Ovary (tissue), 9 donors: ENCODE measurements around the gene B2M. TPM values are rescaled to one million over a fixed set of nuclear protein-coding genes. Genes with fewer than 3 reads are reported as not detected.
"Not testable (repeated sequence)": the region's sequence is repeated elsewhere in the genome, so short reads cannot be mapped to it uniquely, and the experiment has no call there.

Experiments used
- DNase-seq, 5 donors: peaks; one replicate each; pipeline ENCODE4 v3.0.0-alpha.2; 2019 to 2020
- H3K27ac ChIP-seq, 2 donors: fragments of 200-600 bp; one replicate each; pipeline versions ENCODE4 v1.5.1 to v1.8.0; 2019 to 2022
- H3K27me3 ChIP-seq: fragments of 200-600 bp; one replicate; pipeline ENCODE4 v1.8.0; 2022
- H3K36me3 ChIP-seq: fragments of 200-600 bp; sonication (generic); one replicate; pipeline ENCODE4 v1.5.1; 2019
- H3K4me1 ChIP-seq: one replicate; pipeline ENCODE4 v1.8.1; 2013; ENCODE audit warnings: mild to moderate bottlenecking, moderate library complexity; ENCODE audit not compliant: insufficient read depth
- H3K4me3 ChIP-seq: fragments of 200-600 bp; sonication (generic); one replicate; pipeline ENCODE4 v1.5.1; 2017
- H3K9me3 ChIP-seq, 2 donors: fragments of 200-600 bp in 1 of 2; sonication (generic) in 1 of 2; one replicate each; pipeline versions ENCODE4 v1.5.1 to v1.8.1; 2013 to 2019; ENCODE audit warnings: mild to moderate bottlenecking in 1 of 2, moderate library complexity in 1 of 2
- CTCF ChIP-seq, 3 donors: fragments of 450-650 bp in 2 of 3; fragments of 200-600 bp in 1 of 3; IDR thresholded peaks; one replicate each; pipeline versions ENCODE4 v1.5.1 to v1.8.0; 2016 to 2022; ENCODE audit warnings: antibody characterized with exemption in 3 of 3, mild to moderate bottlenecking in 1 of 3
- EP300 ChIP-seq: sonication (generic); formaldehyde crosslinking; IDR thresholded peaks from one replicate; pipeline ENCODE4 v1.6.1; 2017; ENCODE audit warnings: antibody characterized with exemption
- POLR2A ChIP-seq: fragments of 450-650 bp; IDR thresholded peaks from one replicate; pipeline ENCODE4 v1.6.1; 2017; ENCODE audit warnings: antibody characterized with exemption, mild to moderate bottlenecking, moderate library complexity
- WGBS, 3 donors: extraction: QIAGEN DNeasy Blood & Tissue Kit in 1 of 3; methylation state at CpG; one replicate each; pipeline versions ENCODE4 v1.1.5 to v1.1.7; 2013 to 2017; 5-methylcytosine and 5-hydroxymethylcytosine counted together
- intact Hi-C, 4 donors: fragments of 100-400 bp; cut with DNase I; formaldehyde crosslinking; loops; one replicate each; pipeline versions ENCODE4 v1.11.0 to v1.15.1; 2022 to 2023
- polyA plus RNA-seq, 2 donors: library from polyadenylated mRNA; stranded (reverse); fragments of 200-250 nt in 1 of 2; fragments of 350-450 nt in 1 of 2; fragmentation: Illumina TruSeq in 1 of 2; extraction: RNeasy Lipid Tissue Mini Kit (QIAGEN cat#74804) in 1 of 2; gene quantifications; one replicate each; pipeline ENCODE4 v1.2.3, GENCODE V29; 2013 to 2014
- total RNA-seq, 7 donors: library from RNA; depleted of rRNA in 2 of 7; stranded (reverse); fragments of >200 nt in 2 of 7; fragmentation: NEBNext Ultra II Directional in 3 of 7; extraction: Animal tissue kit (Norgen Biotek cat#: 25700) in 3 of 7; gene quantifications; one replicate each; pipeline versions ENCODE4 v1.1.0 to v1.2.4, GENCODE V29; 2016 to 2023
- donor health status: DM: no; HTN: no; CAD: no; lungs with moderate emphysema.
- donor health status: DM: no; HTN: no; CAD: no.
- donor health status: Bipolar disorder and iron deficiency.
- donor health status: DM: yes; HTN: yes; CAD: no.
- donor health status: DM: no; HTN: no; CAD: no.
- donor health status: DM: yes; HTN: yes; CAD: no.

Gene B2M
- total and polyA plus RNA-seq, 9 donors: 827 to 6,504 (median 1,371) TPM

DNA sequence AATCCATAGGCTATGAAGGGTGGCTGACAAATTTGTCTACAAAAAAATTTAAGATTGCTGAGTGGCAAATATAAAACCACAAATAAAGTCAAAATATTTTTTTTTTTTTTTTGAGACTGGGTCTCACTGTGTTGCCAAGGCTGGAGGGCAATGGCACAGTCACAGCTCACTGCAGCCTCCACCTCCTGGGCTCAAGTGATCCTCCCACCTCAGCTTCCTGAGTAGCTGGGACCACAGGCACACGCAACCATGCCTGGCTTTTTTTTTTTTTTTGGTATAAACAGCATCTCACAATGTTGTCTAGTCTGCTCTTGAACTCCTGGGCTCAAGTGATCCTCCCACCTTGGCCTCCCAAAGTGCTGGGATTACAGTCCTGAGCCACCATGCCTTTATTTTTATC lies 21.1 kb upstream of the B2M start:
- 29 to 48% (median 46%) methylated on average over 1 of the region's 1 CpG for WGBS, 3 donors
- intact Hi-C loops, H3K36me3 ChIP-seq, H3K27me3 ChIP-seq, H3K9me3 ChIP-seq, H3K4me3 ChIP-seq, H3K4me1 ChIP-seq, DNase-seq, H3K27ac ChIP-seq: not testable (repeated sequence)

- Histone ChIP-seq H3K36me3 (no peaks in the 10 kb centered on the region), H3K4me3 (no peak overlapping the region), H3K9me3 (no peaks in the 10 kb centered on the region), H3K27me3 (no peaks in the 10 kb centered on the region), H3K27ac (no peak overlapping the region), H3K4me1 (no peaks in the 10 kb centered on the region)
- intact Hi-C loops: no loop called here
- no peak for DNase-seq
- WGBS, 3 donors: 90 to 100% (median 100%) methylated on average over 1 of the region's 1 CpG
- TF ChIP-seq CTCF (IDR thresholded peaks at IDR 0.05): no peak
- no peak for TF ChIP-seq POLR2A
- no peak for TF ChIP-seq EP300
Observed at GRCh38 chr15:44692659-44693058, 18.7 kb upstream of the B2M start.

DNA sequence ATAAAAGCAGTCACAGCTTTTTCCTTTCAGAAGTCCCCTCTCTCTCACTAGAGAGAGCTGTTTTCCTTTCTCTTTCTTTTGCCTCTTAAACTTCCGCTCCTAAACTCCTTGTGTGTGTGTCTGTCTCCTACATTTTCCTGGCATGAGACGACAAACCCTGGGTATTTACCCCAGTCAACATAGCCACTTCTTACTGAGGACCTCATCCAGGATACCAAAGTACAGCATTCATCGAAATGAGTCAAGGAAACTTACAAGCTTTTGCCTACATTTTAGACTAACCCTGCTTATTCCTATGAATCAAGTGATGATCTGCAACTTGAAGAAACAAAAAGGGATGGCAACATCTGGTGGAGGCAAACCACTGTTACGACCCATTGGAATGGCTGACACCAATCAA lies 16.9 kb upstream of the B2M start:
- no peak overlapping the region for H3K4me3 ChIP-seq
- H3K4me1 ChIP-seq: no peaks in the 10 kb centered on the region
- intact Hi-C loops: no loop called here
- TF ChIP-seq EP300: no peak
- TF ChIP-seq CTCF (IDR thresholded peaks at IDR 0.05): no peak
- no peak for TF ChIP-seq POLR2A
- DNase-seq: no peak
- 77 to 82% (median 77%) methylated on average over 4 of the region's 4 CpGs for WGBS, 3 donors
- H3K27ac ChIP-seq: no peak overlapping the region
- H3K9me3 ChIP-seq: no peaks in the 10 kb centered on the region
- H3K36me3 ChIP-seq: no peaks in the 10 kb centered on the region
- H3K27me3 ChIP-seq: no peaks in the 10 kb centered on the region

GRCh38 chr15:44695294-44695693 lies 16.0 kb upstream of the B2M start:
- TF ChIP-seq POLR2A (no peak), EP300 (no peak), CTCF (IDR thresholded peaks at IDR 0.05) (no peak)
- intact Hi-C loops: no loop called here
- H3K9me3 ChIP-seq: peaks cover 0 to 1% of the 10 kb centered on the region in 2 donors
- no peaks in the 10 kb centered on the region for H3K36me3 ChIP-seq
- no peak overlapping the region for H3K27ac ChIP-seq
- no peak overlapping the region for H3K4me3 ChIP-seq
- no peaks in the 10 kb centered on the region for H3K27me3 ChIP-seq
- H3K4me1 ChIP-seq: no peaks in the 10 kb centered on the region
- WGBS, 3 donors: 42 to 49% (median 43%) methylated on average over 3 of the region's 3 CpGs
- no peak for DNase-seq

DNA sequence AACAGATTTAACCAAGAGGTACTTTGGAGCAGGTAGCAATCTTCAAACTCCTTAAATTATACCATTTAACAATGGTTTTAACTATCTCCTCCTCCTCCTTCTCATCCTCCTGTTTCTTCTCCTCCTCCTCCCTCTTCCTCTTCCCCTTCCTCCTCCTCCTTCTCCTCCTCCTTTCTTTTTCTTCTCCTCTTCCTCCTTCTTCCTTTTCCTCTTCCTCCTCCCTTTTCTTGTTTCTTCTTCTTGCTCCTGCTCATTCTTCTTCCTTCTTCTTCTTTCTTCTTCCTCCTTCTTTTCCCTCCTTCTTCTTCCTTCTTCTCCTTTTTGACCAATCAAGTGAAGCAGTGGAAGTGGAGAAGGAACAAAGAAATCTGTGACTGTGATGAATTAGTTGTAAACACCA lies 14.3 kb upstream of the B2M start:
- no peaks in the 10 kb centered on the region for H3K4me1 ChIP-seq
- DNase-seq: no peak
- no peak overlapping the region for H3K27ac ChIP-seq
- H3K9me3 ChIP-seq: peaks cover 0 to 3% of the 10 kb centered on the region in 2 donors
- no peak overlapping the region for H3K4me3 ChIP-seq
- intact Hi-C loops: no loop called here
- no peaks in the 10 kb centered on the region for H3K27me3 ChIP-seq
- TF ChIP-seq CTCF (IDR thresholded peaks at IDR 0.05) (no peak), EP300 (no peak), POLR2A (no peak)
- H3K36me3 ChIP-seq: no peaks in the 10 kb centered on the region
